Spinal cord (tissue), 10 donors: ENCODE results near the gene REV1. TPM values are rescaled to one million over a fixed set of nuclear protein-coding genes. Genes with fewer than 3 reads are reported as not detected.
"Not testable (repeated sequence)": the region's sequence is repeated elsewhere in the genome, so short reads cannot be mapped to it uniquely, and the experiment has no call there.

ENCODE experiments used
- DNase-seq, 6 donors: peaks; one replicate each; pipeline versions ENCODE4 v3.0.0 to v3.0.0-alpha.2; 2013 to 2015; ENCODE audit warnings: low spot score in 6 of 6, low read depth in 4 of 6
- H3K27ac ChIP-seq: one replicate; pipeline ENCODE4 v1.5.1; 2013; ENCODE audit warnings: low read depth, low read length, control low read depth
- H3K27me3 ChIP-seq: one replicate; pipeline ENCODE4 v1.6.1; 2013; ENCODE audit warnings: low read length; ENCODE audit not compliant: control insufficient read depth, insufficient read depth
- H3K36me3 ChIP-seq: one replicate; pipeline ENCODE4 v1.6.1; 2013; ENCODE audit warnings: low read length; ENCODE audit not compliant: control insufficient read depth, insufficient read depth
- H3K4me1 ChIP-seq: one replicate; pipeline ENCODE4 v1.6.1; 2013; ENCODE audit warnings: low read length; ENCODE audit not compliant: control insufficient read depth, insufficient read depth
- H3K4me3 ChIP-seq: one replicate; pipeline ENCODE4 v1.5.1; 2013; ENCODE audit warnings: low read depth, low read length, control low read depth
- H3K9me3 ChIP-seq: one replicate; pipeline ENCODE4 v1.6.1; 2013; ENCODE audit warnings: low read length; ENCODE audit not compliant: control insufficient read depth, insufficient read depth
- WGBS: methylation state at CpG from one replicate; pipeline ENCODE4 v1.1.5; 2013; ENCODE audit warnings: missing lambda C conversion rate; ENCODE audit not compliant: insufficient coverage; 5-methylcytosine and 5-hydroxymethylcytosine counted together
- polyA plus RNA-seq, 2 donors: library from polyadenylated mRNA; unstranded; fragments of 120-200 nt; gene quantifications; one replicate each; pipeline ENCODE4 v1.2.1, GENCODE V29; 2013; ENCODE audit not compliant: insufficient read length in 2 of 2
- total RNA-seq, 2 donors: library from RNA; depleted of rRNA in 1 of 2; stranded (reverse); fragments of 120-200 nt in 1 of 2; fragments of >200 nt in 1 of 2; gene quantifications; one replicate each; pipeline versions ENCODE4 v1.2.3 to v1.2.4, GENCODE V29; 2013 to 2014
- donor health status: healthy.

Gene REV1
- total and polyA plus RNA-seq, 4 donors, result 40.4 to 109 (median 54.8) TPM

DNA sequence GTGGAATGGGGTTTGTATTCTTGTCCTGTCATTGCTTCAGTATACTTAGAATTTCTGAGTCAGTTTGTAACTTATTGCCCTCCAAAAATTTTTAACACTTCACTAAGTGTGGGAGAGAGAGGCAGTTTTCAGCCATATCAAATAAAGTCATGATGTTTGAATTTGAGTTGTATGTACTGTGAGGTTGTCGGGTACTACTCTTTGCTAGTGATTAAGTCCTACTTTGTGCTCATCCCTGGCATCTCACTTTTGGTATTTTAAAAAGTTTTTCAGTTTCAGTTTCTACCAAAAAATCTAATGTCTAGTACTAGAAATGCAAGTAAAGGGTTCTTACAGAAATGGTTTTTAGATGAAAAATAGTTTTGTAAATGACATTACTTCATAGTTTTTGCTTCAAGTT, 111.9 kb downstream of the REV1 start:
- Histone ChIP-seq H3K9me3 (no peaks in the 10 kb centered on the region), H3K4me3 (no peak overlapping the region), H3K27me3 (no peaks in the 10 kb centered on the region), H3K4me1 (no peaks in the 10 kb centered on the region), H3K36me3 (peaks cover 15% of the 10 kb centered on the region), H3K27ac (no peak overlapping the region)
- WGBS, result no CpG with 5 or more reads among the region's 1 CpG
- DNase-seq, result no peak

GRCh38 chr2:99376254-99376864, 113.5 kb downstream of the REV1 start:
- Histone ChIP-seq H3K9me3 (no peaks in the 10 kb centered on the region), H3K27me3 (no peaks in the 10 kb centered on the region), H3K36me3 (peaks cover 20% of the 10 kb centered on the region), H3K4me3 (no peak overlapping the region), H3K4me1 (no peaks in the 10 kb centered on the region), H3K27ac (no peak overlapping the region)
- WGBS, result no CpG with 5 or more reads among the region's 7 CpGs
- no peak for DNase-seq

- Histone ChIP-seq H3K27me3 (no peaks in the 10 kb centered on the region), H3K27ac (no peak overlapping the region), H3K4me1 (no peaks in the 10 kb centered on the region), H3K4me3 (no peak overlapping the region), H3K36me3 (peaks cover 22% of the 10 kb centered on the region), H3K9me3 (no peaks in the 10 kb centered on the region)
- DNase-seq, result no peak
Measured at GRCh38 chr2:99374747-99375146, 115.1 kb downstream of the REV1 start.

DNA sequence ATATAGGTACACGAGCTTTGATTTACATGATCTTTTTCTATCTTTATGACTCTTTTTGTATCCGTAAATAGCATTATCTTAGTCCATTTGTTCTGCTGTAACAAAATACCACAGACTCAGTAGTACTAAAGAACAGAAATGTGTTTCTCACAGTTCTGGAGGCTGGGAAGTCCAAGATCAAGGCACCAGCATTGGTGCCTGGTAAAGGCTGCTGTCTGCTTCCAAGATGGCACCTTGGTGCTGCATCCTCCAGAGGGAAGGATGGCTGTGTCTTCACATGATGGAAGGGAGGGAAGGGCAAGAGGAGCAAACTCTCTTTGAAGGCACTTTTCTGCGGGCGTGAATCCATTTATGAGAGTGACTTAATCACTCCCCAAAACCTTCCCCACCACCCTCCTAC, 116.7 kb downstream of the REV1 start:
- H3K36me3 ChIP-seq, result peaks cover 29% of the 10 kb centered on the region
- no peaks in the 10 kb centered on the region for H3K27me3 ChIP-seq
- no peaks in the 10 kb centered on the region for H3K4me1 ChIP-seq
- no CpG with 5 or more reads among the region's 4 CpGs for WGBS
- H3K27ac ChIP-seq, result no peak overlapping the region
- no peak overlapping the region for H3K4me3 ChIP-seq
- no peak for DNase-seq
- H3K9me3 ChIP-seq, result no peaks in the 10 kb centered on the region

DNA sequence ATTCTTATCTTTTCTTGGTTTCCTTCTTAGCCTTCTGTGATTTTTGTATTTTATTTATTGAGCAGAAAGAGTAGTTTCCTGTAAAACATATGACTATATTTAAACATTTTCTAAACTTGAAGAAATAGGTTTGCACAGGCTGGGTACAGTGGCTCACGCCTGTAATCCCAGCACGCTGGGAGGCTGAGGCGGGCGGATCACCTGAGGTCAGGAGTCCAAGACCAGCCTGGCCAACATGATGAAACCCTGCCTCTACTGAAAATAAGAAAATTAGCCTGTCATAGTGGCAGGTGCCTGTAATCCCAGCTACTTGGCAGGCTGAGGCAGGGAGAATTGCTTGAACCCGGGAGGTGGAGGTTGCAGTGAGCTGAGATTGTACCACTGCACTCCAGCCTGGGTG, 121.0 kb downstream of the REV1 start:
- WGBS, result 100% methylated on average over 3 of the region's 5 CpGs
- not testable (repeated sequence) for H3K27me3 ChIP-seq, H3K27ac ChIP-seq, H3K4me1 ChIP-seq, H3K9me3 ChIP-seq, H3K4me3 ChIP-seq, DNase-seq
- peaks cover 25% of the 10 kb centered on the region for H3K36me3 ChIP-seq

GRCh38 chr2:99365661-99366060, 124.2 kb downstream of the REV1 start:
- no peak for DNase-seq
- 100% methylated on average over 1 of the region's 2 CpGs for WGBS
- no peaks in the 10 kb centered on the region for H3K9me3 ChIP-seq
- H3K4me1 ChIP-seq, result no peaks in the 10 kb centered on the region
- H3K4me3 ChIP-seq, result no peak overlapping the region
- peaks cover 12% of the 10 kb centered on the region for H3K36me3 ChIP-seq
- H3K27ac ChIP-seq, result no peak overlapping the region
- H3K27me3 ChIP-seq, result no peaks in the 10 kb centered on the region

GRCh38 chr2:99356853-99357252, 133.0 kb downstream of the REV1 start:
- no peak for DNase-seq
- no peaks in the 10 kb centered on the region for H3K9me3 ChIP-seq
- no peaks in the 10 kb centered on the region for H3K36me3 ChIP-seq
- no peak overlapping the region for H3K27ac ChIP-seq
- no peak overlapping the region for H3K4me3 ChIP-seq
- no peaks in the 10 kb centered on the region for H3K27me3 ChIP-seq
- H3K4me1 ChIP-seq, result no peaks in the 10 kb centered on the region

DNA sequence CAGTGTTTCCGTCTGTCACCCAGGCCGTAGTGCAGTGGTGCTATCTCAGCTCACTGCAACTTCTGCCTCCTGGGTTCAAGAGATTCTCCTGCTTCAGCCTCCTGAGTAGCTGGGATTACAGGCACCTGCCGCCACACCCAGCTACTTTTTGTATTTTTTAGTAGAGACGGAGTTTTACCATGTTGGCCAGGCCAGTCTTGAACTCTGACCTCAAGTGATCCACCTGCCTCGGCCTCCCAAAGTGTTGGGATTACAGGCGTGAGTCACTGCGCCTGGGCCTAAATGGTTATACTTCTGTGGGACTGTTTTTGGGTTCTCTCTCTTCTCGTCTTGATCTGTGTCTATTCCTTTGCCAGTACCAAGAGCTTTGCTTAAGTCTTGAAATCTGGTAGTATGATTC, 135.0 kb downstream of the REV1 start:
- H3K9me3 ChIP-seq, H3K27me3 ChIP-seq, DNase-seq, H3K36me3 ChIP-seq, H3K27ac ChIP-seq, H3K4me1 ChIP-seq, H3K4me3 ChIP-seq: not testable (repeated sequence)
- WGBS, result 100% methylated on average over 3 of the region's 8 CpGs

- Histone ChIP-seq H3K27ac (no peak overlapping the region), H3K36me3 (no peaks in the 10 kb centered on the region), H3K9me3 (no peaks in the 10 kb centered on the region), H3K4me3 (no peak overlapping the region), H3K4me1 (no peaks in the 10 kb centered on the region), H3K27me3 (no peaks in the 10 kb centered on the region)
- WGBS, result no CpG with 5 or more reads among the region's 1 CpG
- no peak for DNase-seq
Measured at GRCh38 chr2:99354070-99354469, 135.7 kb downstream of the REV1 start.
